HG02623 (cell line): ENCODE measurements around the gene RASAL1.
"Not testable (repeated sequence)": the region's sequence is repeated elsewhere in the genome, so short reads cannot be mapped to it uniquely, and the experiment has no call there.

Experiments used
- ATAC-seq: cut with Tn5 transposase; IDR thresholded peaks from one replicate; pipeline ENCODE4 v1.9.1; 2021; ENCODE audit warnings: moderate library complexity; ENCODE audit not compliant: unreplicated experiment

Gene RASAL1

GRCh38 chr12:113142173-113142885 is 6.8 kb upstream of the RASAL1 start:
- ATAC-seq = no peak

GRCh38 chr12:113141716-113142115 is 6.2 kb upstream of the RASAL1 start:
- not testable (repeated sequence) for ATAC-seq

GRCh38 chr12:113140706-113141105 is 5.1 kb upstream of the RASAL1 start:
- ATAC-seq = no peak

GRCh38 chr12:113138826-113139225 is 3.3 kb upstream of the RASAL1 start:
- ATAC-seq = no peak

GRCh38 chr12:113137861-113138783 is 2.6 kb upstream of the RASAL1 start:
- no peak for ATAC-seq

GRCh38 chr12:113136990-113137511 is 1.5 kb upstream of the RASAL1 start:
- ATAC-seq = no peak

- no peak for ATAC-seq
These were observed 798 bp upstream of the RASAL1 start for GRCh38 chr12:113136128-113136989.

- no peak for ATAC-seq
These were observed 1.0 kb downstream of the RASAL1 start for GRCh38 chr12:113134521-113134951.

GRCh38 chr12:113134071-113134470 is 1.5 kb downstream of the RASAL1 start:
- no peak for ATAC-seq

- ATAC-seq = no peak
These were observed 1.9 kb downstream of the RASAL1 start for GRCh38 chr12:113133666-113134065.

GRCh38 chr12:113133036-113133435 is 2.5 kb downstream of the RASAL1 start:
- ATAC-seq = no peak

- ATAC-seq = no peak
These were observed 4.0 kb downstream of the RASAL1 start for GRCh38 chr12:113131556-113131955.

- ATAC-seq = no peak
These were observed 5.0 kb downstream of the RASAL1 start for GRCh38 chr12:113130457-113131135.

- ATAC-seq = no peak
These were observed 5.7 kb downstream of the RASAL1 start for GRCh38 chr12:113129664-113130456.

- ATAC-seq = no peak
These were observed 6.5 kb downstream of the RASAL1 start for GRCh38 chr12:113128802-113129663.

- ATAC-seq = no peak
These were observed 7.8 kb downstream of the RASAL1 start for GRCh38 chr12:113127791-113128199.

GRCh38 chr12:113120670-113121370 is 14.7 kb downstream of the RASAL1 start:
- ATAC-seq = no peak
